IMR-90 (cell line): ENCODE measurements around the gene ADAMTS3. TPM values are rescaled to one million over a fixed set of nuclear protein-coding genes. Genes with fewer than 3 reads are reported as not detected.

ENCODE experiments used
- ATAC-seq: fragments of 200-7000 bp; cut with Tn5 transposase; 2 replicates; pipeline ENCODE4 v1.9.1; 2020; ENCODE audit warnings: low read depth, mild to moderate bottlenecking, moderate library complexity
- BruUV-seq: library from RNA; stranded (reverse); fragments of 400-500 nt; replicated peaks from 2 replicates; lab custom pipeline; 2021; lab: Mats Ljungman, UMichigan
- CTCF ChIA-PET: fragments of 300-600 bp; formaldehyde crosslinking; extraction: SDS; loops from one replicate; lab custom pipeline; 2021; ENCODE audit warnings: antibody characterized with exemption; lab: Yijun Ruan, JAX
- POLR2A ChIA-PET: fragments of 300-600 bp; sonication (Branson Sonifier 250); formaldehyde crosslinking; loops from one replicate; lab custom pipeline; 2022; ENCODE audit warnings: antibody characterized with exemption; ENCODE audit not compliant: unreplicated experiment; lab: Charles Lee
- DNase-seq: peaks from one replicate; pipeline ENCODE4 v3.0.0; 2013
- H2AFZ ChIP-seq: replicated peaks from 2 replicates; pipeline ENCODE3; 2013; ENCODE audit warnings: low read length, mild to moderate bottlenecking; ENCODE audit not compliant: poor library complexity
- H2AK5ac ChIP-seq: 2 replicates; pipeline ENCODE4 v1.6.1; 2013; ENCODE audit warnings: low read depth, low read length, inconsistent platforms
- H2AK9ac ChIP-seq: replicated peaks from 2 replicates; pipeline ENCODE3; 2013; ENCODE audit warnings: mild to moderate bottlenecking, low read depth, low read length, moderate library complexity; ENCODE audit not compliant: poor library complexity
- H2BK120ac ChIP-seq: 2 replicates; pipeline ENCODE4 v1.6.1; 2013; ENCODE audit warnings: low read depth, low read length, inconsistent platforms
- H2BK15ac ChIP-seq: 3 replicates; pipeline ENCODE4 v1.6.1; 2013; ENCODE audit warnings: low read depth, low read length, inconsistent platforms
- H2BK20ac ChIP-seq: 2 replicates; pipeline ENCODE4 v1.6.1; 2013; ENCODE audit warnings: low read depth, mild to moderate bottlenecking, inconsistent platforms, low read length, moderate library complexity
- H2BK5ac ChIP-seq: 2 replicates; pipeline ENCODE4 v1.6.1; 2013; ENCODE audit warnings: mild to moderate bottlenecking, low read depth, low read length, inconsistent platforms; ENCODE audit not compliant: poor library complexity, severe bottlenecking
- H3K14ac ChIP-seq: replicated peaks from 2 replicates; pipeline ENCODE4 v1.6.1; 2013; ENCODE audit warnings: low read depth, low read length, inconsistent platforms
- H3K18ac ChIP-seq: 2 replicates; pipeline ENCODE4 v1.6.1; 2013; ENCODE audit warnings: low read depth, low read length, control low read depth
- H3K23ac ChIP-seq: 2 replicates; pipeline ENCODE4 v1.6.1; 2013; ENCODE audit warnings: low read depth, low read length, inconsistent platforms
- H3K27ac ChIP-seq: 2 replicates; pipeline ENCODE4 v1.5.1; 2013; ENCODE audit warnings: mild to moderate bottlenecking, control low read depth, low read length; ENCODE audit not compliant: insufficient read depth
- H3K27me3 ChIP-seq: 2 replicates; pipeline ENCODE4 v1.6.1; 2013; ENCODE audit warnings: low read length; ENCODE audit not compliant: control insufficient read depth, insufficient read depth
- H3K36me3 ChIP-seq: 2 replicates; pipeline ENCODE4 v1.6.1; 2013; ENCODE audit warnings: low read length, mixed read lengths; ENCODE audit not compliant: control insufficient read depth, insufficient read depth
- H3K4ac ChIP-seq: 2 replicates; pipeline ENCODE4 v1.6.1; 2013; ENCODE audit warnings: low read depth, low read length, inconsistent platforms
- H3K4me1 ChIP-seq: 2 replicates; pipeline ENCODE4 v1.6.1; 2013; ENCODE audit warnings: low read length, mixed read lengths; ENCODE audit not compliant: control insufficient read depth, insufficient read depth
- H3K4me2 ChIP-seq: 2 replicates; pipeline ENCODE4 v1.6.1; 2013; ENCODE audit warnings: low read depth, mild to moderate bottlenecking, control low read depth, low read length, moderate library complexity
- H3K4me3 ChIP-seq: 2 replicates; pipeline ENCODE4 v1.5.1; 2013; ENCODE audit warnings: low read depth, mild to moderate bottlenecking, control low read depth, low read length, moderate library complexity; ENCODE audit not compliant: insufficient read depth
- H3K56ac ChIP-seq: 2 replicates; pipeline ENCODE4 v1.6.1; 2013; ENCODE audit warnings: low read length, inconsistent platforms; ENCODE audit not compliant: insufficient read depth; ENCODE audit errors: extremely low read depth
- H3K79me1 ChIP-seq, 2 experiments: 2 replicates each; pipeline ENCODE4 v1.6.1; 2013; ENCODE audit warnings: low read length in 2 of 2, inconsistent platforms in 1 of 2, low read depth in 1 of 2
- H3K9ac ChIP-seq: 2 replicates; pipeline ENCODE4 v1.6.1; 2013; ENCODE audit warnings: low read depth, low read length, control low read depth
- H3K9me1 ChIP-seq: 2 replicates; pipeline ENCODE4 v1.6.1; 2013; ENCODE audit warnings: low read length, inconsistent platforms; ENCODE audit not compliant: insufficient read depth
- H3K9me3 ChIP-seq: 2 replicates; pipeline ENCODE4 v1.6.1; 2013; ENCODE audit warnings: low read length; ENCODE audit not compliant: control insufficient read depth, insufficient read depth
- H4K20me1 ChIP-seq: 2 replicates; pipeline ENCODE4 v1.6.1; 2013; ENCODE audit warnings: low read length, inconsistent platforms; ENCODE audit not compliant: insufficient read depth
- H4K5ac ChIP-seq: 2 replicates; pipeline ENCODE4 v1.6.1; 2013; ENCODE audit warnings: mild to moderate bottlenecking, low read depth, low read length, control low read depth
- H4K8ac ChIP-seq, 2 experiments: 2 replicates each; pipeline ENCODE4 v1.6.1; 2013; ENCODE audit warnings: low read depth in 2 of 2, low read length in 2 of 2, control low read depth in 1 of 2, inconsistent platforms in 1 of 2
- H4K91ac ChIP-seq: 2 replicates; pipeline ENCODE4 v1.6.1; 2013; ENCODE audit warnings: low read depth, low read length, inconsistent platforms; ENCODE audit not compliant: insufficient read depth
- CEBPB ChIP-seq: IDR thresholded peaks from 2 replicates; pipeline ENCODE4 v1.6.1; 2012; ENCODE audit warnings: low read depth, low read length, improper control_type of control experiment
- CHD1 ChIP-seq: IDR thresholded peaks from 2 replicates; pipeline ENCODE4 v1.6.1; 2012; ENCODE audit warnings: low read depth, low read length, improper control_type of control experiment
- ELK1 ChIP-seq: fragments of 150-350 bp; IDR thresholded peaks from 2 replicates; pipeline ENCODE4 v1.6.1; 2016; ENCODE audit warnings: low read depth, mild to moderate bottlenecking, low read length, moderate library complexity, borderline replicate concordance
- FOS ChIP-seq: fragments of 150-350 bp; IDR thresholded peaks from 2 replicates; pipeline ENCODE4 v1.6.1; 2016; ENCODE audit warnings: low read depth, low read length
- MAFK ChIP-seq: IDR thresholded peaks from 2 replicates; pipeline ENCODE4 v1.6.1; 2012; ENCODE audit warnings: low read depth, low read length, improper control_type of control experiment
- MAZ ChIP-seq: IDR thresholded peaks from 2 replicates; pipeline ENCODE4 v1.6.1; 2012; ENCODE audit warnings: low read depth, mild to moderate bottlenecking, low read length, improper control_type of control experiment, moderate library complexity, borderline replicate concordance
- MXI1 ChIP-seq: IDR thresholded peaks from 2 replicates; pipeline ENCODE4 v1.6.1; 2012; ENCODE audit warnings: low read depth, mild to moderate bottlenecking, low read length, moderate library complexity, borderline replicate concordance
- NFE2L2 ChIP-seq: fragments of 150-350 bp; IDR thresholded peaks from 2 replicates; pipeline ENCODE4 v1.6.1; 2016; ENCODE audit warnings: low read depth, mild to moderate bottlenecking, low read length
- POLR2A ChIP-seq: IDR thresholded peaks from 2 replicates; pipeline ENCODE4 v1.6.1; 2012; ENCODE audit warnings: mild to moderate bottlenecking, low read depth, low read length
- RAD21 ChIP-seq: IDR thresholded peaks from 2 replicates; pipeline ENCODE4 v1.6.1; 2012; ENCODE audit warnings: low read length, improper control_type of control experiment
- RCOR1 ChIP-seq: IDR thresholded peaks from 2 replicates; pipeline ENCODE4 v1.6.1; 2012; ENCODE audit warnings: mild to moderate bottlenecking, low read length, improper control_type of control experiment; ENCODE audit not compliant: insufficient replicate concordance
- RFX5 ChIP-seq: IDR thresholded peaks from 2 replicates; pipeline ENCODE4 v1.8.0; 2012; ENCODE audit warnings: low read depth, mild to moderate bottlenecking, low read length, moderate library complexity
- SMC3 ChIP-seq: fragments of 150-350 bp; IDR thresholded peaks from 2 replicates; pipeline ENCODE4 v1.6.1; 2016; ENCODE audit warnings: low read depth, mild to moderate bottlenecking, antibody characterized with exemption, low read length, moderate library complexity
- WGBS, 2 experiments: methylation state at CpG; one replicate each; pipeline versions ENCODE4 v1.1.5 to v1.1.7; 2013; ENCODE audit warnings: missing lambda C conversion rate in 2 of 2; ENCODE audit not compliant: insufficient read length in 1 of 2; ENCODE audit errors: extremely low coverage in 2 of 2; 5-methylcytosine and 5-hydroxymethylcytosine counted together
- dilution Hi-C: fragments of 300-500 bp; cut with HindIII; formaldehyde crosslinking; loops from one replicate; pipeline ENCODE4 v1.14.3; 2018; ENCODE audit warnings: low sequenced_read_pairs; ENCODE audit not compliant: unreplicated experiment
- in situ Hi-C: fragments of 300-500 bp; cut with MboI; formaldehyde crosslinking; loops from 3 replicates; pipeline ENCODE4 v1.14.3; 2019; ENCODE audit warnings: low sequenced_read_pairs, inconsistent platforms, mixed read lengths
- intact Hi-C: fragments of 100-400 bp; cut with micrococcal nuclease; formaldehyde crosslinking; loops from 2 replicates; pipeline ENCODE4 v1.10.0; 2022
- polyA plus RNA-seq, 3 experiments: library from polyadenylated mRNA; depleted of rRNA; stranded (reverse); fragments of >200 nt; gene quantifications; 2 replicates each; pipeline ENCODE4 v1.2.3, GENCODE V29; 2012; ENCODE audit warnings: low replicate concordance in 1 of 3
- total RNA-seq: library from RNA; depleted of rRNA; stranded (reverse); fragments of >200 nt; gene quantifications from 2 replicates; pipeline ENCODE4 v1.2.3, GENCODE V29; 2012
- TF ChIP-seq, protein P1 (sequence below): conservative IDR thresholded peaks from 2 replicates; pipeline ENCODE4 v1.5.1; 2012; ENCODE audit warnings: mild to moderate bottlenecking, low read depth, low read length, improper control_type of control experiment

ADAMTS3 gene
- total and polyA plus RNA-seq, 2 of the 4 experiments (the other 2 are of a cell fraction): 0.68 to 2.9 TPM

DNA sequence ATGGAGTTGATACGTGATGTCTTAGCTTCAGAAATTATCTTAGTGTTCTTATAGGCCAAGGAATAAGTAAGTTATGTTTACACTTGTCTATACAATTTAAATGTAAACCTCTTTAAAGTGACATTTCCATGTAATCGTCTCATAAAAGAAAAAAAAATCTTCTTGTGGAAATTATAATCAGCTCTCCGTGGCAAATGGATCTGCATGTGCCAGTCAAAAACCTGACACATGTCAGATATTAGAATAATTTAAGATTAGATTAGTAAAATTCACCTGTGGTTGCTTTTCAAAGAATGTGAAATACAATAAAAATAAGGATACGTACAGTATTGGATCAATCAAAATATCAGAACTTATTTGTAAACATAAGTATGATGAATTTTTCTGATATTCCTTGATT, 263.9 kb downstream of the ADAMTS3 start:
- Histone ChIP-seq H3K23ac (no peak overlapping the region), H3K18ac (no peak overlapping the region), H3K9me3 (no peaks in the 10 kb centered on the region), H4K5ac (no peak overlapping the region), H3K4me3 (no peak overlapping the region), H3K14ac (no peak overlapping the region), H3K56ac (no peak overlapping the region), H2AFZ (no peak overlapping the region), H2BK20ac (no peak overlapping the region), H4K91ac (no peak overlapping the region), H3K9ac (no peak overlapping the region), H2BK5ac (no peak overlapping the region), H2BK15ac (no peak overlapping the region), H3K36me3 (no peaks in the 10 kb centered on the region), H3K27ac (no peak overlapping the region), H3K4me2 (no peak overlapping the region), H3K9me1 (no peaks in the 10 kb centered on the region; the same call in 1 of the 2 replicates), H4K8ac (no peak overlapping the region), H3K79me1 (no peaks in the 10 kb centered on the region), H2AK5ac (no peak overlapping the region), H4K20me1 (no peaks in the 10 kb centered on the region), H3K4me1 (no peaks in the 10 kb centered on the region), H2BK120ac (no peak overlapping the region), H3K27me3 (no peaks in the 10 kb centered on the region), H3K4ac (no peak overlapping the region), H2AK9ac (no peak overlapping the region)
- intact Hi-C loops (no loop called here), dilution Hi-C loops (no loop called here), in situ Hi-C loops (loop anchor here (25.0 kb wide), 1 partner anchor 732 kb away; no protein-coding TSS in a partner anchor)
- DNase-seq (no peak), ATAC-seq (no peak)
- ChIA-PET POLR2A (no interaction called here), CTCF (interaction anchor here (0.7 kb wide), 1 partner anchor 9 kb away, joined by 5 read pairs; no protein-coding TSS in a partner anchor)
- WGBS, 2 experiments: no CpG with 5 or more reads among the region's 4 CpGs
- BruUV-seq: no TSS peak
- TF ChIP-seq RFX5: no peak
- TF ChIP-seq POLR2A: no peak
- no peak for TF ChIP-seq NFE2L2
- no peak for TF ChIP-seq SMC3
- TF ChIP-seq RAD21: no peak
- no peak for TF ChIP-seq CHD1
- no peak for TF ChIP-seq FOS
- no peak for TF ChIP-seq MXI1
- TF ChIP-seq CEBPB: no peak
- no peak for TF ChIP-seq ELK1
- no peak for TF ChIP-seq RCOR1
- TF ChIP-seq MAZ: no peak
- no peak for TF ChIP-seq MAFK
- TF ChIP-seq, protein P1, sequence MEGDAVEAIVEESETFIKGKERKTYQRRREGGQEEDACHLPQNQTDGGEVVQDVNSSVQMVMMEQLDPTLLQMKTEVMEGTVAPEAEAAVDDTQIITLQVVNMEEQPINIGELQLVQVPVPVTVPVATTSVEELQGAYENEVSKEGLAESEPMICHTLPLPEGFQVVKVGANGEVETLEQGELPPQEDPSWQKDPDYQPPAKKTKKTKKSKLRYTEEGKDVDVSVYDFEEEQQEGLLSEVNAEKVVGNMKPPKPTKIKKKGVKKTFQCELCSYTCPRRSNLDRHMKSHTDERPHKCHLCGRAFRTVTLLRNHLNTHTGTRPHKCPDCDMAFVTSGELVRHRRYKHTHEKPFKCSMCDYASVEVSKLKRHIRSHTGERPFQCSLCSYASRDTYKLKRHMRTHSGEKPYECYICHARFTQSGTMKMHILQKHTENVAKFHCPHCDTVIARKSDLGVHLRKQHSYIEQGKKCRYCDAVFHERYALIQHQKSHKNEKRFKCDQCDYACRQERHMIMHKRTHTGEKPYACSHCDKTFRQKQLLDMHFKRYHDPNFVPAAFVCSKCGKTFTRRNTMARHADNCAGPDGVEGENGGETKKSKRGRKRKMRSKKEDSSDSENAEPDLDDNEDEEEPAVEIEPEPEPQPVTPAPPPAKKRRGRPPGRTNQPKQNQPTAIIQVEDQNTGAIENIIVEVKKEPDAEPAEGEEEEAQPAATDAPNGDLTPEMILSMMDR: no peak
